ENCODE results near the gene CACNA1H.
"Not testable (repeated sequence)": the region's sequence is repeated elsewhere in the genome, so short reads cannot be mapped to it uniquely, and the experiment has no call there.

CACNA1H gene

GRCh38 chr16:1175566-1176279 is 22.8 kb downstream of the CACNA1H start:
- DNase-seq (ENCODE audit: low spot score) = no peak

- no peak for DNase-seq (ENCODE audit: low spot score)
Measured at GRCh38 chr16:1176280-1176897, 23.5 kb downstream of the CACNA1H start.

GRCh38 chr16:1177053-1177452 is 24.1 kb downstream of the CACNA1H start:
- no peak for DNase-seq (ENCODE audit: low spot score)

GRCh38 chr16:1177750-1178149 is 24.8 kb downstream of the CACNA1H start:
- DNase-seq (ENCODE audit: low spot score) = no peak

GRCh38 chr16:1178295-1178910 is 25.5 kb downstream of the CACNA1H start:
- DNase-seq (ENCODE audit: low spot score) = no peak

DNA sequence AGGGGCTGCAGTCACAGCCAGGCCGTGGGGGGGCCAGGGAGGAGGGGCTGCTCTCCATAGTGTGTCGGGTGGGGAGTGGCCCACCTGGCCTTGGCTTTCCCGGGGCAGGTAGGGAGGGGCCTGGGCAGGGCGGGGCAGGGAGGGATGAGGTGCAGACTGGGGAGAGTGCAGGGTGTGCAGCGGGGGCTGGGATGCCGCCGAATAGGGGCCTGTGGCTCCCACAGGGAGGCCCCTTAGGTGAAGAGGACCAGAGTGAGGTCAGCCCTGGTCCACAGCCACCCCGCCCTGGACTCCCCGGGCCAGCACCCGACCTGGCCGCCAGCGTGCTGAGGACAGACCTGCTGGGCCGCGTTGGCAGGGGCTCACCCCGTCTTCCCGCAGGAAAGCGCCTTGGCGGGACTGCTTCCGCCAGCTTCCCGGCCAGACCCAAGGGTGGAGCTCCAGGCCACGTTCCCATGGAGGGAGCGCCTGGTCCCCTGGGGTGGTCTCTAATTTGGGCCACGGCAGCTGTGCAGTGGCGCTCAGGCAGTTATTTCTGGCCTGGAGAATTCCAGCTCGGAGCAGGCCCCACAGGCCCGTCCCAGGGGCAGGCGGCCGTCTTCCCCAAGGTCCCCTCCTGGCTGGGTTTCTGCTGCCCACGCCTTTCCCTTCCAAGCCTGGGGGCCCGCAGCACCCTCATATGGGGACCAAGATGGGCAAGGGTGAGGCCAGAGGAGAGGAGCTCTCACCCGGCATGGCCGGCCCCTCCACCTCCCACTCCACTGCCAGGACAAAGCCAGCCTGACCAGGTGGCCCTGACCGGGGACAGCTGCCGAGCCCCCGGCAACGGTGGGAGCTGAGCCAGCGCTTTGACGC is 27.9 kb downstream of the CACNA1H start:
- DNase-seq (ENCODE audit: low spot score) = no peak

- no peak for DNase-seq (ENCODE audit: low spot score)
Measured at GRCh38 chr16:1181404-1182315, 28.8 kb downstream of the CACNA1H start.

GRCh38 chr16:1182316-1182671 is 29.4 kb downstream of the CACNA1H start:
- peak; percentile 70 for DNase-seq (ENCODE audit: low spot score)

- DNase-seq (ENCODE audit: low spot score) = peak; percentile 35
Measured at GRCh38 chr16:1182950-1183907, 30.3 kb downstream of the CACNA1H start.

- no peak for DNase-seq (ENCODE audit: low spot score)
Measured at GRCh38 chr16:1184156-1184868, 31.4 kb downstream of the CACNA1H start.

DNA sequence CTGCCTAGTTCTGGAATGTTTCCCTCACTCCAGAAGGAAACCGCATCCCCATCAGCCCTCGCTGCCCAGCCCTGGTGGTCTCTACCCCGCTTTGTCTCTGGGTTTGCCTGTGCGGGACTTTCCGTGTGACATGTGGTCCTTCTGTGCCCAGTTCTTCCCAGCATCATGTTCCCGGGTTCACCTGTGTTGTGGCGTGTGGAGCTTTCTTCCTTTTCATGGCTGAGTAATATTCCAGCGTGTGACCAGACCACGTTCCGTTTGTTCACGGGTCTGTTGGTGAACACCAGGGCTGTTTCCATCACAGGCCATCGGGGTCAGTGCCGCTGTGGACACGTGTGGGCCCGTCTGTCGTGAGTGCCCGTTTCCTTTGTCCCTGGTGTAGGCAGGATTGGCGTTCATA is 32.1 kb downstream of the CACNA1H start:
- no peak for DNase-seq (ENCODE audit: low spot score)

GRCh38 chr16:1185460-1186207 is 32.7 kb downstream of the CACNA1H start:
- not testable (repeated sequence) for DNase-seq (ENCODE audit: low spot score)

DNA sequence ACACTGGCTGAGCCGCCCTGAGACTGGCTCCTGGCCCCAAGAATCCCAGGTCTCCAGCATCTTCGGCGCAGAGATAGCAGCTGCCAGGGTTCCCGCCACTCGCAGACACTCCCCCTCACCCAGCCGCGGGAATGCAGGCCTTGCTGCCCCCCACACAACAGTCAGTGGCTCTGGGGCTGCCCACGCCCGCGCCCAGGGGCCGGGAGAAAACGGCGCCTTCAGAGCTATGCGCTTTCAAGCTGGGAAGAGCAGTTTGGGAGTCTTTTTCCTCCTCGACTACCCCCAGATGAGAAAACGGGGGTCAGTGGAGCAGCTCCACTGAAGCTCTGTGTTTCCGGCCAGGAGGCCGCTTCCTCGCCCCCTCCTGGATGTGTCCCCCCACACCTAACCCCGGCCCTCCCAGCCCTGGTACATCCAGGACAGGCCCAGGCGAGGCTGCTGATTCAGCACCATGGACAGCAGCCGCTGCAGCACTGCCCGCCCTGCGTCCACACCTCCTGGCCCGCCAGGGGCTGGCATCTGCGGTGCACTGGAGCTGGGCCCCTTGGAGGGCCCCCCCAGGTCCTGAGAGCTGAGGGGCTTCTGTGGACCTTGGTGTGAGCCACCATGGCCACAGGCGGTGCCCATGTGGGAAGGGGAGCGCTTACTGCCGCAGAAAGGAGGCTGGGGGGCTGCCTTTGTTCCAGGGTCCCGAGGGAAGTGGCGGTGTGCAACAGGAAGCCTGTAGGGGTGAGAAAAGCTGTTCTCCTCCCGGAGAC is 35.7 kb downstream of the CACNA1H start:
- DNase-seq (ENCODE audit: low spot score) = peak; percentile 85

- no peak for DNase-seq (ENCODE audit: low spot score)
Measured at GRCh38 chr16:1189455-1189854, 36.5 kb downstream of the CACNA1H start.

DNA sequence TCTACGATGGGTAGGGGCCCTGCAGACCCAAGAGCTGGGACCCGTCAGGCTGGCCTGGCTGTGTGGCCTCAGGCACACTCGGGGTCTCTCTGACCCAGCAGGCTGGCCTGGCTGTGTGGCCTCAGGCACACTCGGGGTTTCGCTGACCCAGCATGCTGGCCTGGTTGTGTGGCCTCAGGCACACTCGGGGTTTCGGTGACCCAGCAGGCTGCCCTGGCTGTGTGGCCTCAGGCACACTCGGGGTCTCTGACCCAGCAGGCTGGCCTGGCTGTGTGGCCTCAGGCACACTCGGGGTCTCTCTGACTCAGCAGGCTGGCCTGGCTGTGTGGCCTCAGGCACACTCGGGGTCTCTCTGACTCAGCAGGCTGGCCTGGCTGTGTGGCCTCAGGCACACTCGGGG is 37.9 kb downstream of the CACNA1H start:
- DNase-seq (ENCODE audit: low spot score) = not testable (repeated sequence)

DNA sequence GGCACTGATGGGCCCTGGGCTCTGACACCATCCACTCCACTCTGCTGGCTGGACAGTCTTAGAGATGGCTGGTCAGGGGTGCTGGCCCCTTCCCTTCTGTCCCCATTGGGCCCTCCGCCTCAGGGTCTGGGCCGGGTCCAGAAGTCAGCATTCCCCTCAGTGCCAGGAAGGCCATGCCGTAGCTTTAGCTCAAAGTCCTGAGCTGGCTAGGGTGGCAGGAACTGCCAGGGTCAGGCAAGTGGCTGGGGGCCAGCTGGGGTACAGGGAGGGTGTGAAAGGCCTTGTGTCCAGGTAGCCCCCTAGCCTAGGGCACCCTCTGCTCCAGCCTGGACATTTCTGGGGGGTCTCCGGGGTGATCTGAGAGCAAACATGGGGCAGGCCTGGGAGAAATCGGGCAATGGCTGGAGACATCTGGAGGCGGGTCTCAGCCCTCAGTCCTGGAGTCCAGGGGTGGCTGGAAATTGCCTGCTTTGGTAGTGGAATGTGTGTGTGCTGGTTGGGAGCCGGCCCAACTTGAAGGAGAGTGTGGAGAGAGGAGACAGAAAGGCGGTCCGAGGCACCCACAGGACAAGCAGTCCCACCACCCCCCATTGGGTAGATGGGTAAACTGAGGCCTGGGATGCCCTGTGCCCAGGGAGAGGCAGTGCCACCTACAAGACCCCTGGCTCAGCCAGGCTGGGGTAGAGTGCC is 39.6 kb downstream of the CACNA1H start:
- no peak for DNase-seq (ENCODE audit: low spot score)

- DNase-seq (ENCODE audit: low spot score) = no peak
Measured at GRCh38 chr16:1193143-1193824, 40.4 kb downstream of the CACNA1H start.
